Prostate gland (tissue), 2 donors: ENCODE data around the gene INPP5A.

Experiments
- POLR2A ChIP-seq: fragments of 450-650 bp; IDR thresholded peaks from one replicate; pipeline ENCODE4 v1.6.1; 2016; ENCODE audit warnings: antibody characterized with exemption, mild to moderate bottlenecking
- POLR2AphosphoS5 ChIP-seq: sonication (generic); formaldehyde crosslinking; IDR thresholded peaks from one replicate; pipeline ENCODE4 v1.6.1; 2017; ENCODE audit warnings: antibody characterized with exemption
- TF ChIP-seq, protein P1 (sequence below), 4 experiments: fragments of 200-600 bp in 2 of 4; fragments of 450-650 bp in 2 of 4; sonication (generic) in 2 of 4; IDR thresholded peaks; 1 replicate in 3 of 4; 2 replicates in 1 of 4; pipeline ENCODE4 v1.5.1; 2016 to 2019; ENCODE audit warnings: antibody characterized with exemption in 4 of 4, mild to moderate bottlenecking in 2 of 4, moderate library complexity in 2 of 4

- TF ChIP-seq, protein P1, sequence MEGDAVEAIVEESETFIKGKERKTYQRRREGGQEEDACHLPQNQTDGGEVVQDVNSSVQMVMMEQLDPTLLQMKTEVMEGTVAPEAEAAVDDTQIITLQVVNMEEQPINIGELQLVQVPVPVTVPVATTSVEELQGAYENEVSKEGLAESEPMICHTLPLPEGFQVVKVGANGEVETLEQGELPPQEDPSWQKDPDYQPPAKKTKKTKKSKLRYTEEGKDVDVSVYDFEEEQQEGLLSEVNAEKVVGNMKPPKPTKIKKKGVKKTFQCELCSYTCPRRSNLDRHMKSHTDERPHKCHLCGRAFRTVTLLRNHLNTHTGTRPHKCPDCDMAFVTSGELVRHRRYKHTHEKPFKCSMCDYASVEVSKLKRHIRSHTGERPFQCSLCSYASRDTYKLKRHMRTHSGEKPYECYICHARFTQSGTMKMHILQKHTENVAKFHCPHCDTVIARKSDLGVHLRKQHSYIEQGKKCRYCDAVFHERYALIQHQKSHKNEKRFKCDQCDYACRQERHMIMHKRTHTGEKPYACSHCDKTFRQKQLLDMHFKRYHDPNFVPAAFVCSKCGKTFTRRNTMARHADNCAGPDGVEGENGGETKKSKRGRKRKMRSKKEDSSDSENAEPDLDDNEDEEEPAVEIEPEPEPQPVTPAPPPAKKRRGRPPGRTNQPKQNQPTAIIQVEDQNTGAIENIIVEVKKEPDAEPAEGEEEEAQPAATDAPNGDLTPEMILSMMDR (IDR thresholded peaks at IDR 0.05) = no peak
- TF ChIP-seq POLR2A = no peak
- no peak for TF ChIP-seq POLR2AphosphoS5
Measured at GRCh38 chr10:132648072-132648850, 110.7 kb downstream of the INPP5A start.
